Femur (tissue), 1 donor: ENCODE data around the gene NOS3.

Experiments
- DNase-seq: peaks from one replicate; pipeline ENCODE4 v3.0.0-alpha.2; 2017

Gene NOS3

GRCh38 chr7:150952331-150953050 lies 38.3 kb upstream of the NOS3 start:
- DNase-seq = no peak

DNA sequence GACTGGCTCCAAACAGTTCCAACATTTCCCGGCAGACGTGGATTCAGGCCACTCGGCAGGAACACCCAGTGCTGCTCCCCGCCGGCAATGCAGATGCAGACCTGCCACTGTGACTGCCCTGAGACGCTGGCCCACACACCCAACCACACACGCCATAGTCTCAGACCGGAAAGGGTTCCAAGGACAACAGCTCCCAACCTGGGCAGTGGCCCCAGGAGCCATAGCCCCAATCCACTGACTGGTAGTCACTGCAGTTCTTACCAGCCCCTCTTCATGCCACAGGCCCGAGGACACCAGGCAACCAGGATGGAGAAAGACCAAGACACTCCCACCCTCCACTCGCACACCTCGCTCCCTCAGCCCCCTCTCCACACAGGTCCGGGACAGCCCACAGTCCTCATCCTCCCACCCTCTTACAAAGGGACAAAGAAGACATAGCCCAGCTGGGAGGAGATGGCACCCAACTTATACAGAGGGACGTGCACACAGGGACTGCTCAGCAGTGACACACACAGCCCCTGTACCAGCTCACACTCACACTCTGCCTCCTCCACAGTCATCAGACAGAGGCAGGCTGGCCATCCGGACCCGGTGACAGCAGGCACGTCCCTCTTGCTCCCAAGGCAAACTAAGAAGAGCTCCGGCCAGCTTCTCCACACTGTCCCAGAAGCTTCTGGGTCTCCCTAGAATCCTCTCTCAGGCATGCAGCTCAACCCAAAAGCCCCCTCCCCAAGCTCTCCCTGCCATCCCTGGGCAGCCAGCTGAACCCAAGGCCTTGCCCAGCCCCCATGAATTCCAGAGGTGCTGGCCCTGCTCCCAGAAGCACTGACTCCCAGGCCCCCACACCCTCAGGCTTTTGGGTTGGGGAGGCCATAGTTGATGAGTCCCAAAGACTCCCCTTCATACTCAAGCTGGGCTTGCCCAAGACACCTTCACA lies 37.5 kb upstream of the NOS3 start:
- DNase-seq = no peak

DNA sequence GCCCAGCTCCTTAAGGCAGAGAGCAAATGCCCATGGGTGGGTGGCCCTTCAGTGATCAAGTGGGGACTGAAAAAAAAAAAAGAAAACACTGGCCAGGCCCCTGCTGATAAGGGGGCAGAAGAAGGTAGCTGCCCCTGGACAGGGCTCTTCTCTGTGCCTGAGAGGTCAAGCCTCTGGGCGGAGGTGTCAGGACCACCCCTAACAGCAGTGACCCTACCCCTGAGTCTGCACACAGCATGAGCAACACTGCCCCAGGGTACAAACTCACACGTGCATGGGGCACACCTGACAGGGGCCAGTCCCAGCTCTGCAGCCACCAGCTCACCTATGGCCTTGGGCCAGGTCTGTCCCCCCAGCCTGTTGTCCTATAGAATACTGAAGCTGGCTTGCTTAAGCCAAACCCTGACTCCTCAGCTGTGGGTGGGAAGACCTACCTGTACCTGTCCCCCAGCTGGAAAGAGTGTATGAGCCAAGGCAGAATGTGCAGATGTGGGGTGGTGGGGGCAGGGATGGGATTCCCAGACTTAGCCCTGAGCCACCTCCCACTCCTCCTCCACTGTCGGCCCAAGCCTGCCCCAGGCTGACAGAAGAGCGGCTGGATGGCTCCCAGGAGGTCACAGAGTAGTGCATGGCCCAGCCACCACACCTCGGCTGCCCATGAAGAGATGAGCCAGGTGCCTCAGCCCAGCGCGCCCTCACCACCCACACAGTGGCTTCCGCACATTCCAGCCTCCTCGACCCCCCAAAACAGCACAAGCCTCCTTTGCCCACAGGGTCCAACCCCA lies 36.4 kb upstream of the NOS3 start:
- no peak for DNase-seq

GRCh38 chr7:150954986-150955518 lies 35.8 kb upstream of the NOS3 start:
- no peak for DNase-seq

- DNase-seq = peak; percentile 86
These were observed 35.1 kb upstream of the NOS3 start for GRCh38 chr7:150955519-150956394.

GRCh38 chr7:150956395-150957132 lies 34.3 kb upstream of the NOS3 start:
- DNase-seq = no peak

DNA sequence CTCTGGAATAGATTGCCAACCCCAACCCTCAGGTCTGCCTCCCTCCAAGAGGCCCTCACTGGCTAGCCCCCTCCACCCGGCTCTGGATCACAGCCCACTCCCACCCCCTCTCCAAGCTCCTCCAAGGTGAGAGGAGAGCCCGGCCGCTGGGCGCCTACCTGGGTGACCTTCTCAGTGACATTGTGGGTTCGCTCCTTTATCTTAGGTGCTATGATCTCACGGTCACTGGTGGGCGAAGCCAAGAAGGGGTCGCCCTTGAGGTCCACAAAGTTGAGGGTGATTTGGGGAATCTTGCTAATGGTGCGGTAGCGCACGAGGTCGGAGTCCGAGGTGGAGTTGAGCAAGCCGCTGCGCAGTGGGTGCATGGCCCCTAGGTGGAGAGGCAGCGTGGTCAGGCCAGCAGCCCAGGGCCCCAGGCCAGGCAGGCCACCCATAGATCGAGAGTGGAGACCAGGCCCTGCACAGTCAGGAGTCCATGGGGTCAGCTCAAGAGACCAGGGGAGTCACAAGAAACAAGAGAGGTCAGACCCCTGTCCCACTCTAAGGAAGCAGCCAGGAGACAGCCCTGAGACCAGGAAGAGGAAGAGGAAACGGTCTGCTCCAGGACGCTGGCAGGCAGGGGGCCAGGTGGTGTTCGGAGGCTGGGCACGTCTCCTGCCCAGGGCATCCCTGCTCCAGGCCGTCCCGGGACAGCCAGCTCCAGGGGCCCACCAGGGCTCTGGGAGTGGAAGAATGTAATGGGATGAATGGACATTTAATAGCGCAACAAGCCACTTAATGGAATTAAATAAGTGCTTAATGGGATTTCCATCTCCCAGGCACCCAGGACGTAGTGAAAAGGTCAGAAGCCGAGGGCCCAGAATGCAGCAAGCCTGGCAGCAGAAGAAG lies 33.4 kb upstream of the NOS3 start:
- DNase-seq = no peak

- DNase-seq = no peak
These were observed 32.7 kb upstream of the NOS3 start for GRCh38 chr7:150958062-150958552.

- no peak for DNase-seq
These were observed 32.2 kb upstream of the NOS3 start for GRCh38 chr7:150958597-150958996.

- DNase-seq = no peak
These were observed 31.7 kb upstream of the NOS3 start for GRCh38 chr7:150959081-150959480.

DNA sequence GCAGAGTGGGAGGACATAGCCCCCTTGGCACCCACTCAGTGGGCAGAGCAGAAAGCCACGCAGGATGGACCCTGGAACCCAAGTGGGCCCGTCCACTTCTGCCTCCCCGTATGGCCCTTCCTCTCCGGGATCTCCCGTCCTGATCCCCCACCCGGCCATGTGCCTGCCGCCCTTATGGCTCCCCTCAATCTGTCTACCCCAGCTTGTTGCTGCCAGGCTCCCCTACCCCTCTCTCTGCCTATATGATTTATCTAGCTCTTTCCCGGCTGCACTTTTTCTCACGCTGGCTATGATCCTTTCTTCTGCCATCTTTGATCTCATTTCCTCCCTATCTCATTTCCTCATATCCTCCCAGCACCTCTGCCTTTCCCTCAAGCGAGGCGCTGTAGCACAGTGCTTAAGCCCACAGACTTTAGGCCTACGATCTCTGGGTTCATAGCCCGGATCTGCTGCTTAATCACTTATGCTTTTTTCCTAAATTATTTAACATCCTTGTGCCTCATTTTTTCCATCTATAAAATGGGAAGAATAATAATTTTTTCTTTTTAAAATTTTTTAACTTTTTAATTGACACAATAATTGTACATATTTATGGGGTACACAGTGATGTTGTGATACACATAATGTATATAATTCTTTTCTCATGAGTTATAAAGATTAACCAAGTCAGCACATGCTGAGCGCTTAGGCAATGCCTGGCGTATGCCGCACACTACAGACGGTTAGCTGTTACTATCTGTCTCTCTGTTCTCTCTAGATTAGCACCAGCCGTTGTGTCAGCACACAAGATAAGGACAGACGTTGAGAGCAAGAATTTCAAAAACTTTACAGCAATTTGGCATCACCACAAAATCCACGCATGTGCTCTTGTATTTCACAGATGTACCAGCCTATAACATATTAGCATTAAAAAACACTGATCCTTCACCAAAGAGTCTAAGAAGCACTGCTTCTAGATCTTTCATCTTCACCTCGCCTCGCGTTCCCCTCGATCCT lies 30.8 kb upstream of the NOS3 start:
- no peak for DNase-seq

DNA sequence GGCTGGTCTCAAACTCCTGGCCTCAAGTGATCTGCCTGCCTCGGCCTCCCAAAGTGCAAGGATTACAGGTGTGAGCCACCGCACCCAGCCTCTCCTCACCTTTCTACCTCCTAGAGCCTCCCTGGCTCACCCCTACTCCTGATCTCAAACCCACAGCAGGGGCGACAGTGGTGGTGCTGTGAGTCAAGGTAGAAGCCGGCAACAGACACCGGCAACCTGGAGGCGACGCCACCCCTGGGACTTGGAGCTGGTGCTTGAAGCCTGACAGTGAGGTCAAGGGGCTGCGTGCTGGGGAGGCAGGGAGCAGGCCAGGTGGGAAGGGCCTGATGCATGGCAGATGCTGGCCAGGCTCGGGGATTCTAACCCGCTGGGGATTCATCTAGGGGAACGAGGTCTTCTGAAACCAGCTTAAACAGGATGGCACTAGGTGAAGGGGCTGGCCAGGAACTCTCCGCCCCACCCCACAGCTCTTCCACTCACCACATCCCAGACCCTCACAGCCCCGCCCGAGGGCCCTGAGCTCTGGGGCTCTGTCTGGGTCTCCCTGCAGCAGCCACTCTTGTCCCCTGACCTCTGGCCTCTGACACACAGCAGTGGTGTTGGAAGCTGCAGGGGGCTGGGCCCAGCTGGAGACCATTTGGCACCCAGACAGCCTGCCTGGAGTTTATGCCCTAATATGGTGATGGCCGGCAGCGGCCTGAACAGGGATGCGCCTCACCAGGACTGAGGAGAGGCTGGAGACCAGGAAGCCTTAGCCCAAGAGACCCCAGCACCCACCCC lies 29.1 kb upstream of the NOS3 start:
- no peak for DNase-seq

DNA sequence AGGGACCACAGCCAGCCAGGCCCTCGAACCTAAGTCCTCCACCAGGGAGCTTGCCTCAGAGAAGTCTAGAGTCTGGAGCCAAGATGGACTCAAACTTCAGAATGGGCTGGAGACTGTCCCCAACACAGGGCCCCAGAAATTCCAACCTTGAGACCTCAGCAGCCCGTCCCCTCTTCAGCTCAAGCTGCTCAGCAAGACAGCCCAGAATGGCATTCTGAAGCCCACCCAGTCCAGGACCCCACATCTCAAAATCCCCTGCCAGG lies 28.6 kb upstream of the NOS3 start:
- no peak for DNase-seq

DNA sequence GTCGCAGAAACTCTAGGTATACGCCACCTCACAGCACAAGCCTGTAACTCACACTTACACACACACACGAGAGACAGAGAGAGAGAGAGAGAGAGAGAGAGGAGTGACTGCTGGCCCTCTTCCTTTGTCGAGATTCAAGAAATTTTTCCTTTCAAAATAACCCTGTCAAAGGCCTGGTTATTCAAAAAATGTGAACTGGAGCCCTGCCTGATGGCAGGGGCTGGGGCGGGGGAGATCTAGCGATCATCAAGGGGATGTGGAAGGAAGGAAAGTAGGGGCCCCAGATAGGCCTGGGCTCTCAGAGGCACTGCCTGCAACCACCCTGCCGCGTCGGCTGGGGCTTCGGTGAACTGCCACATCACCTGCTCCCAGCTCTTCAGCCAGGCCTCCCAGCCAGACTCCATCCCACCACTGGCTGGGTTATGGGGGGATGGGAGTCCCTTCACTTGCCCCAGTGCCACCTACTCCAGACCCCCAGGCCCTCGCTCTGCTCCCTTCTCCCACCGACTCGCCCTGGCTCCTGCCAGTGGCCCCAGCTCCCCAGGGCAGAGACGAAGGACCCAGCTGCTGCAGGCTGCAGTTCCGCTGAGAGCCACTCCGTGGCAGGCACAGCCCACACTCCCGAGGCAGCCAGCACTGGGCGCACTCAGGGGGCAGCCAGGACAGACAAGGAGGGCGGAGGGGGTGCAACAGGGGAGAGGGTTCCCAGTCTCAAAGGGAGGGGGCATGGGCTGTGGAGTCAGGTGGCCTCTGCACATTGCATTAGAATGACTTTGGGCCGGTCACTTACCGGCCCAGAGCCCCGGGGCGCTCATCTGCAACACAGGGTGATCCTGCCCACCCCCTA lies 28.0 kb upstream of the NOS3 start:
- peak; percentile 68 for DNase-seq

- no peak for DNase-seq
These were observed 26.9 kb upstream of the NOS3 start for GRCh38 chr7:150963707-150964559.

DNA sequence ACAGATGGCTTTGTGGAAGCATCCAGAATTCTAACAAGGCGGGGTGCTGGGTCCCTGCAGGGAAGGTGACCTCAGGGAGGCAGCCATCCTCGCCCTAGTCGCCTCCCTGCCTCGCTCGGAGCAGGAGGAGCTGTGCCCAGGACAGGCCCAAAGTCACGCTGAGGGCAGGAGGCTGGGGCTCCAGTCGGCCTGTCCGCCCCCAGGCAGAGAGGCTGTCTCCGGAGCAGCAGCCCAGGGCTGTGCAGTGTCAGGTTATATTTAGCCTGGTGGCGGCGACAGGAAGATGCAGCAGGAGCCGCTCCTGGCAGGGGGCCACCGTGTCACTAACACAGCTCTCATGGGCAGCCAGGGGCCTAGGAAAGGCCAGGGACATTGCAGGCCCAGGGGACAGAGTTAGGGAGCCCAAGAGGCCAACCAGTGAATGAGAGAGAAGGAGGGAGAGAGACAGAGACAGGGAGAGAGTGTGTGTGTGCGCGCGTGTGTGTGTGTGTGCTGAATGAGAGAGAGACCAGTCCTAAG lies 26.2 kb upstream of the NOS3 start:
- DNase-seq = no peak
